ENCODE measurements around the gene AGBL5. TPM values are rescaled to one million over a fixed set of nuclear protein-coding genes. Genes with fewer than 3 reads are reported as not detected.

Gene AGBL5
- total RNA-seq, 1 experiment from 2014 or later, result 22.8 TPM

DNA sequence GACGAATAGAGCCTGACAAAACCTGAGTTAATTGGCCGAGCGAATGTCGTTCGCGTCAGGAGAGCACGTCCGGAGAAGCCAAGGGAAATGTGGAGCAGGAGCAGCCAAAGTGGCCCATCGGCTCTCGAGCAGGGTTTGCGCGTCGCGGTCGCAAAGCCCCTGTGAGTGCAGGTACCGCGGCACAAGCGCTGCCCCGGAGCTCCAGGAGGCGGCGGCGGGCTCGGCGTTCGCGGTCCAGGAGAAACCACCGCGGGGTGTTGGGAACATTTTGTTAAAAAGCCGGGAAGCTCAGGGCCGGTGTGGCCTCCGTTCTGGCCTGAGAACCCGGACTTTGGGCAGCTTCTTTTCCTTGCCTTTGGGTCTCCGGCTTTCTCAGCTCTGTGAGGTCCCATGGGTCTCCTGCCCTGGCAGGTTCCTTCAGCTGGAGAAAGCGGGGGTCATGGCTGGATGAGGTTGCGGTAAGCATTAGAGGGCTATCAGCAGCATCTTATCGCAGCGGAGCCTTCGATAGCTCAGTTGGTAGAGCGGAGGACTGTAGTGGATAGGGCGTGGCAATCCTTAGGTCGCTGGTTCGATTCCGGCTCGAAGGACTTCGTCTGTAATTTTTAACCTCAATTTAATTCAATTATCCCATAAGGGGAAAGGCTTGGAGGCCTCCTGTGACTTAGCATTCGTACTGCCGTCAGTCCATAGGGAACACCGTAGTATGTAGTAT, 1.0 kb upstream of the AGBL5 start:
- H3K4me1 ChIP-seq (replicated peaks), result peaks cover 19% of the 10 kb centered on the region
- peak overlapping the region; percentile 61 for H3K4me3 ChIP-seq
- H3K9me3 ChIP-seq (replicated peaks), result 0 out of 2 replicates have a peak, but pooled peaks cover 2% of the 10 kb centered on the region
- no peaks in the 10 kb centered on the region for H3K27me3 ChIP-seq (replicated peaks)
- H3K36me3 ChIP-seq, result peaks cover 24% of the 10 kb centered on the region
- peak; percentile 90 to 99 for DNase-seq (ENCODE audit: low read depth in 1 of 2, low spot score in 2 of 2)
- peak overlapping the region; percentile 63 for H3K27ac ChIP-seq

DNA sequence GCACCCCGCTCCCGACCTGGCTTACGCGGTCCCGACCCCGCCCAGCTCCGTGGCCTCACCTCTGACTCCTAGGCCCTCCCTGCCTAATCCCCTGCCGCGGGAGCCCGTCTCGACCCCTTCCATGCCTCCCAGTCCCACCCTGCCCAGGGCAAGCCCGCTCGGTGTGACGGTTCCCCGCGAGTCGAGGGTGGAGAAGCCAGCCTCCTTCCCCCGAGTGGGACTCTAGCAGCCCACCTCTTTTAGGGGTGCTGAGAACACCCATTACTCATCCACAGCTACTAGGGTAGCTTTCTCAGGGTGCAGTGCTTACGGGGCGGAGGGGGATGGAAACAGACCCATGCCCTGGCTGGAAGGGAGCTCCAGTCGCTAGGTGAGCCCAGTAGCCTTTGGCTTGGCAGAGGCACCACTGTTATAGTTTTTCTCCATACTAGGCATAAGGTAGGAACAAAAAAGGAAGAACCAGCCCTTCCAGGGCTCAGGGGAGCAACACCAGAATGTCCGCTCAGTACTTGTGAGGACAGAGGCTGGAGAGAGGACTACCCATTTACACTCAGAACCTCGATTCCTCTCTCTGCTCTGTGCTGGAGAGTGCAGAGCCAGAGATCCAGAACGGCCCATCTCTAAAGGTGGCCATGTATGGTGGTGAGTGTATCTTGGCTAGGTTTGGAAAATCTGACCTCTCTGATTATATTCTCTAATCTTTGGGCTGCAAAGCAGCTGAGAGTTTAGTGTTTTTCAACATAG, 606 bp downstream of the AGBL5 start:
- peaks cover 19% of the 10 kb centered on the region for H3K4me1 ChIP-seq (replicated peaks)
- H3K27me3 ChIP-seq (replicated peaks), result no peaks in the 10 kb centered on the region
- peak overlapping the region; percentile 61 for H3K4me3 ChIP-seq
- no peak overlapping the region; the same call in 1 of the 2 replicates for H3K27ac ChIP-seq
- H3K36me3 ChIP-seq, result peaks cover 36% of the 10 kb centered on the region
- DNase-seq (ENCODE audit: low read depth in 1 of 2, low spot score in 2 of 2), result peak in 1 of 2 experiments; percentile 40
- H3K9me3 ChIP-seq (replicated peaks), result 0 out of 2 replicates have a peak, but pooled peaks cover 2% of the 10 kb centered on the region

DNA sequence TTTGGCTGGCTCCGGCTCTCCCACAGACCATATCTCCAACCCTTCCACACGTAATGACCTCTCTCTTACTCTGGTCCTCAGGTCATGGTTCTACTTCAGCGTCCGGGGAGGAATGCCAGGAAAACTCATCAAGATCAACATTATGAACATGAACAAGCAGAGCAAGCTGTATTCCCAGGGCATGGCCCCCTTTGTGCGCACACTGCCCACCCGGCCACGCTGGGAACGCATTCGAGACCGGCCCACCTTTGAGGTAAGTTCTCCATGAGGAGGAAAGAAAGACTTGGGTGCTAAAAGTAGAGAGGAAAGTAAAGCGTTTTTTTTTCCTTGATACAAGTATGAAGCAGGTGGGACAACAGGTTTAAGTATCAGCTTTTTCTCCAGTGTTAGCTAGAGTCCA, 1.9 kb downstream of the AGBL5 start:
- DNase-seq (ENCODE audit: low read depth in 1 of 2, low spot score in 2 of 2), result no peak
- Histone ChIP-seq H3K4me3 (no peak overlapping the region), H3K4me1 (replicated peaks) (peaks cover 19% of the 10 kb centered on the region), H3K27ac (no peak overlapping the region), H3K9me3 (replicated peaks) (0 out of 2 replicates have a peak, but pooled peaks cover 2% of the 10 kb centered on the region), H3K27me3 (replicated peaks) (no peaks in the 10 kb centered on the region), H3K36me3 (peaks cover 49% of the 10 kb centered on the region)

DNA sequence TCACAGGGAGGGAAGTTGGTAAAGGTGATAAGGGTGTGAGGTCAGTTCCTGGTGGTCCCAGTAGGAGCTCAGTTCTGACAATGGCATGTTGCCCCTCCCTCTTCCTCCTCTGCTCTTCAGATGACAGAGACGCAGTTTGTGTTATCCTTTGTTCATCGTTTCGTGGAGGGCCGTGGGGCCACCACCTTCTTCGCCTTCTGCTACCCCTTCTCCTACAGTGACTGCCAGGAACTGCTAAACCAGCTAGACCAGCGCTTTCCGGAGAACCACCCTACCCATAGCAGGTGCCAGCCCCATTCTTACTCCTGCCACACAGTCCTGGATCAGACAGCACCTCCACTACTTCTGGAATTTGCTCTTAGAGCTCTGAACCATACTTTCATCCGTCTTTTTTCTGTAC, 2.3 kb downstream of the AGBL5 start:
- no peaks in the 10 kb centered on the region for H3K27me3 ChIP-seq (replicated peaks)
- H3K27ac ChIP-seq, result no peak overlapping the region
- H3K4me3 ChIP-seq, result no peak overlapping the region
- no peak for DNase-seq (ENCODE audit: low read depth in 1 of 2, low spot score in 2 of 2)
- 0 out of 2 replicates have a peak, but pooled peaks cover 2% of the 10 kb centered on the region for H3K9me3 ChIP-seq (replicated peaks)
- peaks cover 19% of the 10 kb centered on the region for H3K4me1 ChIP-seq (replicated peaks)
- peaks cover 53% of the 10 kb centered on the region for H3K36me3 ChIP-seq

DNA sequence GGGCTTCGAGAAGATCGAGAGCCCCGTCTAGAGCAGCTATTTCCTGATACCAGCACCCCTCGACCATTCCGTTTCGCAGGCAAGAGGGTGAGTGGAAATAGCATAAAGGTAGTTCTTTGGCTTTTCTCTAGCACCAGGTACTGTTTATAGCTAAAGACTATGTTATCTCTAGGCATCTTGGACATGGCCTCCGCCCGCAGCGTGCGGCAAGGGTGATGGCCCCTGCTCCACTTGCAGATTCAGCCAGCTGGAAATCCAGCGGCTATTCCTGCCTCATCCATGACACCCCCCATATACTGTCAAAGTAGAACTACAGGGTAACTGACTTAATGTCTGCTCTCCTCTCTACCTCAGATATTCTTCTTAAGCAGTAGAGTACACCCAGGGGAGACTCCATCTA, 3.3 kb downstream of the AGBL5 start:
- Histone ChIP-seq H3K4me1 (replicated peaks) (peaks cover 12% of the 10 kb centered on the region), H3K27me3 (replicated peaks) (no peaks in the 10 kb centered on the region), H3K9me3 (replicated peaks) (0 out of 2 replicates have a peak, but pooled peaks cover 2% of the 10 kb centered on the region), H3K4me3 (no peak overlapping the region), H3K27ac (no peak overlapping the region), H3K36me3 (peaks cover 60% of the 10 kb centered on the region)
- DNase-seq (ENCODE audit: low read depth in 1 of 2, low spot score in 2 of 2), result no peak

DNA sequence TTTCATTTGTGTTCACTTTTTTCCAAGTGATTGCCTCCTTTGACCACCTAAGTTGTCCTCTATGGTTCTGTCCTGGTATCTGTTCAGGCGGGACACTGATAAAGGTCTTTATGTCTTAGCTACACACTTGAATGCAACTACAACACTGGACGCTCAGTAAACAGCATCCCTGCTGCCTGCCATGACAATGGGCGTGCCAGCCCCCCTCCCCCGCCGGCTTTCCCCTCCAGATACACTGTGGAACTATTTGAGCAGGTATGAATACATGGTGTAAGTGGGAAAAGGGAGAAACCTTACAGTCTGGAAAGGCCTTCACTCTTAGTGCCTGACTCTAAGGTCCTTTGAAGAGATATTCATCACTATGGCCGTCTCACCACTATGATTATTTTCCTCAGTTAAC, 5.7 kb downstream of the AGBL5 start:
- Histone ChIP-seq H3K4me1 (replicated peaks) (peaks cover 4% of the 10 kb centered on the region), H3K9me3 (replicated peaks) (no peaks in the 10 kb centered on the region), H3K4me3 (no peak overlapping the region), H3K27ac (no peak overlapping the region), H3K36me3 (peaks cover 67% of the 10 kb centered on the region), H3K27me3 (replicated peaks) (no peaks in the 10 kb centered on the region)
- no peak for DNase-seq (ENCODE audit: low read depth in 1 of 2, low spot score in 2 of 2)

DNA sequence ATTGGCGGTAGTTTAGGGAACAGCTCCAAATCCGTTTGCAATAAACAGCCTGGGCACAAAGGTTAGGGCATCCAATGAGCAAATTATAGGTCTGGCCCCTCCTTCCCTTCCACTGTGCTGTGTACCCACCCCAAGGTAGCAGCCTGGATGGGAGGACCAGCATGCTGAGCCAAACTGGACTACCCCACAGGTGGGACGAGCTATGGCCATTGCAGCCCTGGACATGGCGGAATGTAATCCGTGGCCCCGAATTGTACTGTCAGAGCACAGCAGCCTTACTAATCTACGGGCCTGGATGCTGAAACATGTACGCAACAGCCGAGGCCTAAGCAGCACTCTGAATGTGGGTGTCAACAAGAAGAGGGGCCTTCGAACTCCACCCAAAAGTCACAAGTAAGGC, 6.7 kb downstream of the AGBL5 start:
- Histone ChIP-seq H3K36me3 (peaks cover 78% of the 10 kb centered on the region), H3K4me1 (replicated peaks) (no peaks in the 10 kb centered on the region), H3K4me3 (no peak overlapping the region), H3K27me3 (replicated peaks) (no peaks in the 10 kb centered on the region), H3K9me3 (replicated peaks) (no peaks in the 10 kb centered on the region), H3K27ac (no peak overlapping the region)
- no peak for DNase-seq (ENCODE audit: low read depth in 1 of 2, low spot score in 2 of 2)

DNA sequence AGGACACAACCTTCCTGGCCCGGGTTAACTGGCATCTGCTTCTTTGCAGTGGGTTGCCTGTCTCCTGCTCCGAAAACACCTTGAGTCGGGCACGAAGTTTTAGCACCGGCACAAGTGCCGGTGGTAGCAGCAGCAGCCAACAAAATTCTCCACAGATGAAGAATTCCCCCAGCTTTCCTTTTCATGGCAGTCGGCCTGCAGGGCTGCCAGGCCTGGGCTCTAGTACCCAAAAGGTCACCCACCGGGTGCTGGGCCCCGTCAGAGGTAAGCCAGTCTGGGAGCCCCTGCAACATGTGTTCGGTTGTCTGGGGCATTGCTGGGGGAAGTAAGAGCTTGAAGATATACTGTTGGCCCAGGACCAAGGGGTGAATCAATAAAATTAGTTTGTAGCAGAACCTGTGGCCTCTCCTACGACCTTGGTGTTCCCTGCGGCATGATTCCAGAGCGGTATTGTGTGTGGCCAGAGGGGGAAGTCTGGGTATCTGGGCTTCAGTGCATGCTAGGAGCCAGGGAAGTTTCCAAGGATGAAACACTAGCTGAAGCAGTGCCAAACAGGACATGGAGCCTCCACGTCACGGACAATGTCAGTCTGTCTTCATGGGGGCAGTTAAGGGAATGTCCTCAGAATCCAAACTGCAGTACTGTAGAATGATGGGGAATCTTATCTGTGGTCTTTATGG, 7.8 kb downstream of the AGBL5 start:
- H3K4me3 ChIP-seq, result no peak overlapping the region
- H3K9me3 ChIP-seq (replicated peaks), result no peaks in the 10 kb centered on the region
- H3K27ac ChIP-seq, result no peak overlapping the region
- H3K36me3 ChIP-seq, result peaks cover 75% of the 10 kb centered on the region
- no peak for DNase-seq (ENCODE audit: low read depth in 1 of 2, low spot score in 2 of 2)
- H3K27me3 ChIP-seq (replicated peaks), result no peaks in the 10 kb centered on the region
- no peaks in the 10 kb centered on the region for H3K4me1 ChIP-seq (replicated peaks)

DNA sequence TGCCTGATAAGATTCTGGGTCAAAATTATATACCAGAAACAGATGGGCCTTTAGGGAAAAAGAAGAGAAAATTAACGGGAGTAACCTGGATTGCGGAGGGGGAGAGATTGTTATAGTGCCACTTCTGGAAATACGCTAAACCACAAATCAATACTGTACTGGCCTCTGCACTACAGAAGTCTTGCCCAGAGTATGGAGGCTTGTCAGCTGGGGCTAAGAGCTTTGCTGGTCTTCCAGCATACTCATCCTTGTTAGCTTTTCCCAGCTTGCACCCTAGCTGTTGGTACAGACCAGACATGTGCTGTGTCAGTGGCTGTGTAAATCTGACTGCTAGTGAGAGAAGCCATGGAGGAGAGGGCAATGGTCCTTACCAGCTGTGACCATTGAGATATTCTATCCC, 8.9 kb downstream of the AGBL5 start:
- Histone ChIP-seq H3K36me3 (peaks cover 72% of the 10 kb centered on the region), H3K4me1 (replicated peaks) (no peaks in the 10 kb centered on the region), H3K9me3 (replicated peaks) (no peaks in the 10 kb centered on the region), H3K27me3 (replicated peaks) (no peaks in the 10 kb centered on the region), H3K27ac (no peak overlapping the region), H3K4me3 (no peak overlapping the region)
- DNase-seq (ENCODE audit: low read depth in 1 of 2, low spot score in 2 of 2), result no peak

DNA sequence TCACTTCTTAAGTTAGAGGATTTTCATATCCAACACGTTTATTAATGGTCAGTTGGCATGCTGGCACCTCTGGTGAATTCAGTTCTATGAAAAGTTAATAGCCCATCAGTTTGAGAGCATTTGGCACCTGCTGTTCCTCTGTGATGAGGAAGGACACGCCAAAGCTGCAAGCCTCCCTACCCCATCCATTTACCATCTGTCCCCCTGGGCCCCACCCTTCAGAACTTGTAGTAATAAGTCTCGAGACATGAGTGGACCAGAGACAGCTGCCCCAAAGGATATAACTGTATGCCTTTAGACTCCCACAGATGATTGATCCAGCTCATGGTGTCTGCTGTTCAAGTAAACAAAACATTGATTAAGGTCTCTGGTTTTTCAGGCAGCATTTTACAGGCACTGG, 13.7 kb downstream of the AGBL5 start:
- Histone ChIP-seq H3K27ac (no peak overlapping the region), H3K36me3 (peaks cover 76% of the 10 kb centered on the region), H3K4me3 (no peak overlapping the region), H3K9me3 (replicated peaks) (no peaks in the 10 kb centered on the region), H3K4me1 (replicated peaks) (peaks cover 3% of the 10 kb centered on the region), H3K27me3 (replicated peaks) (no peaks in the 10 kb centered on the region)
- DNase-seq (ENCODE audit: low read depth in 1 of 2, low spot score in 2 of 2), result no peak

DNA sequence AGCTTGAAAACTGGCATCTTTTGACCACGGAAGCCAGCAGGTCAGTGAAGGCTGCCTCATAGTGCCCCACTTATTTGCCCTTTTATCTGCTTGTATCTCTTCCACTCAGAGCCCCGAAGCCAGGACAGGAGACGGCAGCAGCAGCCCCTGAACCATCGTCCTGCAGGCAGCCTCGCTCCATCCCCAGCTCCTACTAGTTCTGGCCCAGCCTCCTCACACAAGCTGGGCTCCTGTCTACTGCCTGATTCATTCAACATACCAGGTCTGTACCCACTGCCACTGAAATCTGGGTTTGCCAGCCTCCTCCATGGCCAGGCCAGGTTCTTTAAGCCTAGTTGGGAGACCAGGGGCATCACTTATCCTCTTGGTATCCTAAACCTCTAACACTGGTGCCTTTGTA, 15.9 kb downstream of the AGBL5 start:
- Histone ChIP-seq H3K4me1 (replicated peaks) (peaks cover 16% of the 10 kb centered on the region), H3K27me3 (replicated peaks) (no peaks in the 10 kb centered on the region), H3K9me3 (replicated peaks) (no peaks in the 10 kb centered on the region), H3K36me3 (peaks cover 77% of the 10 kb centered on the region), H3K27ac (no peak overlapping the region), H3K4me3 (no peak overlapping the region)
- DNase-seq (ENCODE audit: low read depth in 1 of 2, low spot score in 2 of 2), result no peak

DNA sequence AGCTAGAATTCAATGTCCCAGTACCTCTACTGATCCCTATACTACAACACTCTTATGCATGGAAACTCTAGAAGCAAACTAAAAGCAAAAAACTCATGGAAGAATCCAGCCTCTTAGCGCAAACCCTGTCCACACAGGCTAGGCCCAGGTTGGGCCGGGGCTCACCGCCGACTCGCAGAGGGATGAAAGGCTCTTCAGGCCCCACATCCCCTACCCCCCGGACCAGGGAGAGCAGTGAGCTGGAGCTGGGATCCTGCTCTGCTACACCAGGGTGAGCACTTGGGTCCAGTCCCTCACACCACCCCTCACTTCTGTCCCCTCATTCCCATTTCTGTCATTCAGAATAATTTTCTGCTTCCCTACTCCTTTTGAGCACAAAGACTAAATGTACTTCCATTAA, 18.0 kb downstream of the AGBL5 start:
- no peak overlapping the region for H3K4me3 ChIP-seq
- DNase-seq (ENCODE audit: low read depth in 1 of 2, low spot score in 2 of 2), result no peak
- H3K36me3 ChIP-seq, result peaks cover 64% of the 10 kb centered on the region
- no peaks in the 10 kb centered on the region for H3K9me3 ChIP-seq (replicated peaks)
- H3K27ac ChIP-seq, result no peak overlapping the region
- no peaks in the 10 kb centered on the region for H3K27me3 ChIP-seq (replicated peaks)
- peaks cover 26% of the 10 kb centered on the region for H3K4me1 ChIP-seq (replicated peaks)

DNA sequence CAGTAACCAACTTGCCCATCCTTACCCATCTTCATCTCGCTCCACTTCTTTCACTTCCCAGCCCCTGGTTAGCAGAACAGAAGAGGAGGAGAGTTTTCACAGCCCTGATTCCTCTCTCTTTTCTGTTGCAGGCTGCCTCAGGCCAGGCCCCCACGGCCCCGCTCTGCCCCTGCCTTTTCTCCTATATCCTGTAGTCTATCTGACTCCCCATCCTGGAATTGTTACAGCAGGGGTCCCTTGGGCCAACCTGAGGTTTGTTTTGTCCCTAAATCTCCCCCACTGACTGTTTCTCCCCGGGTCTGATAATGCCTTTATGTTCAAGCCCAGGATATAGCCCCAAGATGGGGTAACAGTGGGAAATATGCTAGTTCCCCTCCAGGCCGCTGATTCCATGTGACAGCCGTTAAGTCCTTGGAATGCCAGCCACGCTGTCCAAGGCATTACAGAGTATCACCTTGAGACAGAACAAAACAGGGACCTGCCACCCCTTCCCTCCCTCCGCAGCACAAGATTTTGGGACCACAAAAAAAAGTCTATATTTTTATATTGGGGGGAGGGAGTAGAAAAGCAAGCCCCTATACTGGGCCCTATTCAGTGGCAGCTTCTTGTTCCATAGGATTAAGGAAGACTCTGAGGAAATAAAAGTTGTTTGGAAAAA, 18.6 kb downstream of the AGBL5 start:
- no peak for DNase-seq (ENCODE audit: low read depth in 1 of 2, low spot score in 2 of 2)
- no peaks in the 10 kb centered on the region for H3K27me3 ChIP-seq (replicated peaks)
- no peak overlapping the region for H3K27ac ChIP-seq
- H3K4me1 ChIP-seq (replicated peaks), result peaks cover 33% of the 10 kb centered on the region
- H3K4me3 ChIP-seq, result peak overlapping the region; percentile 82
- peaks cover 61% of the 10 kb centered on the region for H3K36me3 ChIP-seq
- H3K9me3 ChIP-seq (replicated peaks), result no peaks in the 10 kb centered on the region
